NCI-H1092 treated with DMSO at 0.1 percent for 48 hours (cell line): Measurements from ENCODE around the gene ASIC1.

Experiments used
- DNase-seq: peaks from one replicate; lab custom pipeline; 2025; lab: John Stamatoyannopoulos, UW

The ASIC1 gene

DNA sequence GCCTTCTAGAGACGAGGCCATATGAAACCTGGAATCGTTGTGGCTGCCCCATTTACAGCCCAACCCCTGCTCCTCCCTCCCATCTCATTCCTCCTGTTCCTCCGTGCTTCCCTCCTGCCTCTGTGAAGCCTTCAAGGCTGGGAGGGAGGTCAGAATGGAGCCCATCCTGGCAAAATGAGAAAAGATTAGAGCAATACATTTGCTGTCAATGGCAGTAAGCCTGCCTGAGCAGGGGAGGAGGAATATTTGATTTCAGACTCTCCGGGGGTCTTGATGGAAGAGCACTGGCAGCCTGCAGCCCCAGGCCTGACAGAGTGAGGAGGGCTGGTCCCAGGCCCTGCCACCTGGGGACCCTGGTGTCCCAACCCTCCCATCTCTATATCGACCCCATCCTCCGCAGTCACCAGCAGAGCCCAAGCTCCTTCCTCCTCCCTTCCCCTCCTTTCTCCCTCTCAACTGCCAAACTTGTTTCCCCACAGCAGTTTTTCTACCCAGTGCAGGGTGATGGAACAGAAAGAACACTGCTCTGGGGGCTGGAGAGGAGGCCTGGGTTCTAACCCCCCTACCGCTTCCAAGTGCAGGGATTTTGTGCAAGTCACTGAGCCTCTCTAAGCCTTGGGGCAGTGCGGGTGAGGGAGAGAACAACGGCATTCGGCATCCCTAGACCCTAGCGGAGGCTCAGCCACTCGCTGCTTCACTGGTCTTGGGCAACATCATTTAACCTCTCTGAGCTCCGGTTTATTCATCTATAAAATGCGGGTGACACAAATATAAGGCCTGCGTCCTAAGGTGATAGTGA lies 16.1 kb upstream of the ASIC1 start:
- DNase-seq: no peak

DNA sequence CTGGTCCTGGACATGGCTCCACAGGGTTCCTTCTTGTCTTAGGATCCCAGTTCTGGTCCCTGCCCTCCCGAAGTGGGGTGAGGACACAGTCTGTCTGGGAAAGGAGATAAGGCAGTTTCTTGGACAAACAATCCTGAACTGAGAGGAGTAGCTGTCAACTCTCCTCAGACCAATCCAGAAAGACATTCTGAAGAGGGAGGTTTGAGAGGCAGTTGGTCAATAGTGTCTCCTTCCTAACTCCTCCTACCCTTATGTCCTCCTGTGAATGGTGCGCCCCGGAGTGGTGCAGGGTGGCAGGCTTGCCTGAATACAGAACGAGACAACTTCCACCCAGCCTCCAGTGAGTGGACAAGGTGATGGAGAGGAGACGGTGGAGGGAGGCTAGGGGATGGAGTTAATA lies 15.4 kb upstream of the ASIC1 start:
- no peak for DNase-seq

DNA sequence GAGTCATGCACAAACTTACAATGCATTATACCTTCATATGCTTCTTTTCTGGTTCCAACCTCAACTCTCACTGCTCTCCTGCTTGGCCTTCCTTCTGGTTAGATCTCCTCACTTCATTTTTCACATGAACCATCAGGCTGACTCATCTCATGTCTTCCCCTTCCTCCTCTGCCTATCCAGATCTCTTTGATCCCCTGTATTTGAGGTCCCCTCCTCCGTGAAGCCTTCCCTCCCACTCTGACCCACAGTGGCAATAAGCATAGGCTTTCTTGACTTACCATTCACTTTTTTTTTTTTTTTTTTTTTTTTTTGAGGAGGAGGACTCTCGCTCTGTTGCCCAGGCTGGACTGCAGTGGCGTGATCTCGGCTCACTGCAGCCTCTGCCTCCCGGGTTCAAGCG lies 14.7 kb upstream of the ASIC1 start:
- DNase-seq: no peak

DNA sequence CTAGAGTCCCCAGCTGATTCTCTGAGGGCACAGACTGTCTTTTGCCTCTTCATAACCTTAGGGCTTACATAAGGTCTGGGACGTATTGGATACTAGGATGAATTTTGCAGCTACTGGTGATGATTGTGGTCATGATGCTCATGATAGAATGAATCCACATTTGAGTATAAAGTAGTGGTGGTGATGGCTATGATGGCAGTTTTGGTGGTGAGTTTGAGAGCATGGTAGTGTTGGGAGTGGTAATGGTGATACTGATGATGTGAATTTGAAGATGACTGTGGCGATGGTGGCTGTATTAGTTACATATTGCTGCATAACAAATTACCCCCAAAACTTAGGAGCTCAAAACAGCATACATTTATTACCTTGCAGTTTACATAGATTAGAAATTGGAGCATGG lies 14.1 kb upstream of the ASIC1 start:
- DNase-seq: no peak

DNA sequence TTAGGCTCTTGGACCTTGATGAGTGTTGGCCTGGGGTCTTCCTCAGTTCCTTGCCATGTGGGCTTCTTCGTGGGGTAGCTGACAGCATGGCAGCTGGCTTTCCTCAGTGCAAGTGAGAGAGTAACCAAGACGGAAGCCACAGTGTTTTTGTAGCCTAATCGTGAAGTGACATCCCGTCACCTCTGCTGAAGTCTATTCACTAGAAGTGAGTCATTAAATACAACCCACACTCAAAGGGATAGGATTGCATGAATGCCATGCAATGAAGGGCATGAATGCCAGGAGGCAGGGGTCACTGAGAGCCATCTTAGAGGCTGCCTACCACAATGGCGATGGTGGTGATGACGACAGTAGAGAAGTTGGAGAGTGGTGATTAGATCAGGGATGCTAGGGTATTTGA lies 13.5 kb upstream of the ASIC1 start:
- DNase-seq: no peak

DNA sequence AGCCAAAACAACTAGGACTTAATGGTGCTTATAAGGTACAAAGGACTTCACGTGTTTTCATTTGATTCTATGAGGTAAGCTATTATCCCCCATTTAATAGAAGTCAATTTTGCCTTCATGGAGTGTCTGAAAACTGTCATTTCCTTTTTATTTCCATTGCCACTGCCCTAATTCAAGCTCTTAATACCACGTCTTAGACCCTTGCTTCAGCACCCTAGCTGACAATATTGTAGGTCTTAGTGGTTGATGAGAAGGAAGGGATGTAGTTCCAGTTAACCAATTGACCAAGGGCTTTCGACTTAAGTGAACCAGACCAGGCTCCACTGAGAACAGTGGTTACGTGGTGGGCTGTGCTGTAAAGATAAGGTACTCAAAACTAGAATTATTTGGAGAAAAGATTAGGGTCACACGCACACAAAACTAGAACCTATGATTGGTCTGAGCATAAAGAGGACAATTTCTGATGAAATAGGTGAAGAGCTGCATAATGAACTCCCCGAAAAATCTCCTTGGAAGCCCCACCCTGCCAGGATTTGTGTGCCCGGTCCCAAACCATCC lies 9.6 kb upstream of the ASIC1 start:
- no peak for DNase-seq

DNA sequence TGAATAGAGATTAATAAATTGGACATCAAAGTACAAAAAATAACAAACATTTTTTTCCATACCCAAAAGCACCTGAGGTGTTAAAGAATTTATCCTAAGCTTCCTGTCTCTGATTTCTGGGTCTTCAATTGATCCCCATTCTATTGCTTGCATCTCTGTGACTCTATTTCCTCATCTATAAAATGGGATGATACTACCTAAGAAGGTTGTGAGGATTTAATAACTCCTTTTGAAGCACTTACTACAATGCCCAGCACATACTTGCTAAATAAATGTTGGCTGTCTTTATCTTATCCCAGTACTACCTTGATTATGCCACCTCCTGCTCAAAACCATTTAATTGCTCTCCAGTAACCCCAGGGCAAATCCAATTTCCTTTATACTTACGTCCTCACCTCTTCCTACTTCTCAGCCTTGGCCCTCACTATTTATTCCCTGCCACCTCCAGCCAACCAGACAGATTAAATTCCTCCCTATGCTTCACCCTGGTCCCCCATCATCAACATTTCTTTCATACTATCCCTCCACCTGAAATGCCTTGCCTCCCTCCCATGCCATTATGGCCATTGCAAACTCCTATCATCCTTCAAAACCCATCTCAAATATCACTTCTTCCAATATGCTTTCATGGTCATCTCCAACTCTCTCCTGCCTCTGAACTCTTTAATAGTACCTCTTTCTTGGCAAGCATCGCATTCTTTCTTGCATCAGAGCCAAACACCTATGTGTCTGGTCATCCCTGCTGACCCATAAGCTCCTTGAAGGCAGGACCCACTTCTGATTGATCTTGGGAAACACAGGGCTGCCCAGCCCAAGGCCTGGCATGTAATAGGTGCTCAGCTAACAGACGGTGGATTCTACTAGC lies 7.9 kb upstream of the ASIC1 start:
- DNase-seq: no peak

DNA sequence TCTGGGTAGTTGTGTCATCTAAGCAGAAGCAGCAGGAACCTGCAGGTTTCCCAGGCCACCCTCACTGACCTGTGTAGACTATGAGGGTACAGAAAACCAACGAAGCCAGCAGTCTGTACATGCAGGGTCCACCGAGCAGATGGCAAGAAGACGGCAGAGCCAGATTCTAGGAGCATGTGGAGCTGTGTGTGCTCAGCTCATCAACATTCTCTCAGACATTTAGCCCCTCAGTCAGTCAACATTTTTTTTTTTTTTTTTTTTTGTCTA lies 7.3 kb upstream of the ASIC1 start:
- DNase-seq: no peak

DNA sequence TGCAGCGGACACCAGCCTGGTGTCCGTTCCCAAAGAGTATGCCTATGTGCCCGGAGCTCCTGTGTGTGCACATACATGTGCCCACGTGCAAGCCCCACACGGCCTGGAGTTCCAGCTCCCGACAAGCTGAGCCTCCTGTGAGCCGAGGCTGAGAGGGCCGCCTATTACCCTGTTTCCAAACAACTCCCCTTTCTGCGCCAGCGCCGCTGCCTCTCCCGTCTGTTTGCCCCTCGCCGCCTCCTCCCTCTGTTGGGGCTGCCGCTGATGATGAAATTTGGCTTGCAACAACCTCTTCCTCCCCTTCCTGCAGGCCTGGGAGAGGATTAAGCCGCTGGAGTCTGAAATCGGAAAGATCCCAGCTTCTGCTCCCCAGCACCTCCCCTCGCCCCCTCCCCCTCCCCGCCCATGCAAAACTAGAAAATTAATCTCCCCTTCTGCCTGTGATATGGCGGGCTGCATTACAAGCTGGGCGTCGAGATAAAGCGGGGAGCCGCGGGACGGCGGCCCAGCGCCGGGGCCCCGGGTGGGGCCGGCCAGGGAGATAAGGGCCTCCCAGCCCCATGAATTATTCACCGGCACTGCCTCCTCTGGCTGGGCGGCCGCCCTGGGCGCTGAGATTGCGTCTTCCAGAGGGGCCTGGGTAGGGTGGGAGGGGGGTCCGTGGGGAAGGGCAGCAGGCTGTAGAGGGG lies 6.8 kb upstream of the ASIC1 start:
- DNase-seq: no peak

DNA sequence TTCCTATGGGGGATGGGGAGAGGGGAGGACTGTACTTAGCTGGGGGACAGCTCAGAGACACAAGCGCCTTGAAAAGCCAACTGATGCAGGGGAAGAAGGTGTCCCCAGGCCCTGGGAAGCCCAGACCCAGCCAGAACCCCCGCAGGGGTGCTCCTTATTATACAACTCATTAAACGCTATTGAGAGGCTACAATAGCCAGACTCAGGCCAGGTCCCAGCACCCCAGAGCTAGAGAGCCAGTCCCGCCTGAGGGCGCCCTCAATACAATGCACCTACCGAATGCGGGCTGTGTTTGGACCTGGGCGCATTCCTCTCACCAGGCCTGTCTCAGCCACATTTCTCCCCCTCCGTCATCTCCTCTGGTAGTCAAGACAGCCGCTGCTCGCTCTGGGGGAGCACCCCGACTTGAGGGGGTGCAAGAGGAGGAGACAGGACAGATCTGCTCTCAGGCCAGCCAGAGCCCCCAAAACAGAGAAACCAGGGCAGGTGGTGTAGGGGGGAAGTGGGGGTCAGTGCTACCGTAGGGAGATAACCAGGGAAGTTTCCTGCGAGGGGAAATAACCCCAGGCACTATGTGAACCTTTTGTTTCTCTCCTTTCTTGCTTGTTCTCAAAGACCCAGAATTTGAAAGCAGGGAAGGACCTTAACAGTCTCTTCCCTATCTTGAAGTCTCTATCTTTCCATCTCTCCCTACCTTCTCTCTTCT lies 6.1 kb upstream of the ASIC1 start:
- DNase-seq: no peak

DNA sequence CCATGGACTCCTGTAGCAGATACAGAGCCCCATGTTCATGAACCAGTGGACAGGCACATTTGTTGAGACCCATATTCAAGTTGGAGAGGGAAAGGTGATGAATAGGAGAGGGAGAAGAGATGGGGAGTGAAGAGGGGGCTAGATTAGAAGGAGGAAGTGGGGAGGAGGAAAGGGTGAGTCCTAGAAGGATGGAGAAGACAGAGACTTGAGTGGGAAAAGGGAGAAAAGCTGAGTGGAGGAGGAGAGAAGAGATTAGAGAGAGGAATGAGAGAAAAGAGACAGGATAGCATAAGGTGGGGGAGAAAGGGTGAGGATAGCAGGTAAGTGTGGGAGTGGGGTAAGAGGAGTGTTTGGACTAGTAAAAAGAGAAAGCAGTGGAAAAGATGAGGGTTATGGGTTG lies 4.9 kb upstream of the ASIC1 start:
- no peak for DNase-seq

DNA sequence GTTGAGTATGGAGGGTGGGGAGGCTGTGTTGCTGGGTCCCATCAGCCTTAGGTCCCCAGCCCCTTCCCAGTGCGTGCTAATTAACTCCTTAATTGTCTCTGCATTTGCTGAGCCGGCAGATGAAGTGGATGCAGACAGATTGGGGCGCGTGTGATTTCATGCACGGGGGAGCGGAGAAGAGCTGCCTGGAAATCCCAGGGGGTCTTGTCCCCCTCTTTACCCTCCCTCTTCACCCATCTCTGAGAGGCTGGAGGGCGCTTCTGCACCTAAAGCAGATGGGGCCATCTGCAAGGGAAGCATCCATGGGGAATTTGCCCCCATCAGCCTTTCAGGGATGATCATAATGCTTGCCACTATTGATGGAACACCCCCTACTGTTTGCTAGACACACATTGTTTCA lies 4.4 kb upstream of the ASIC1 start:
- peak; percentile 19 for DNase-seq

DNA sequence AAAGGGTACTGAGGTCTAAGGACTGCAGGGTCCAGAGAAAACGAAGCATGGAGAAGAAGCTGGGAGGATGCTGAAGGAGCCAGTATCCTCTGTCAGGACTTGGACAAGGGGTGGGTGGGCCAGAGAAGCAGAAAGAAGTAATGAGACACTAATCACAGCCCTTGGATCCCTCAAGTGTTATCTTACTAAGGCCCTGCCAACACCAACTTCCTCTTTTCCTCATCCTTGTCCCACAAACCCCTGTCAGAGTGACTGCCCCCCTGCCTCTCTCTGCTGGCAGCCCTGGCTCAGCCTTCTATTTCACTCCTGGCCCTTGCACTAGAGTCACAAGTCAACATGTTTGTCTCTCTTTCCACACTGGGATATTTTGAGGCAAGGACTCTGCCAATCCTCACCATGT lies 3.8 kb upstream of the ASIC1 start:
- DNase-seq: no peak

DNA sequence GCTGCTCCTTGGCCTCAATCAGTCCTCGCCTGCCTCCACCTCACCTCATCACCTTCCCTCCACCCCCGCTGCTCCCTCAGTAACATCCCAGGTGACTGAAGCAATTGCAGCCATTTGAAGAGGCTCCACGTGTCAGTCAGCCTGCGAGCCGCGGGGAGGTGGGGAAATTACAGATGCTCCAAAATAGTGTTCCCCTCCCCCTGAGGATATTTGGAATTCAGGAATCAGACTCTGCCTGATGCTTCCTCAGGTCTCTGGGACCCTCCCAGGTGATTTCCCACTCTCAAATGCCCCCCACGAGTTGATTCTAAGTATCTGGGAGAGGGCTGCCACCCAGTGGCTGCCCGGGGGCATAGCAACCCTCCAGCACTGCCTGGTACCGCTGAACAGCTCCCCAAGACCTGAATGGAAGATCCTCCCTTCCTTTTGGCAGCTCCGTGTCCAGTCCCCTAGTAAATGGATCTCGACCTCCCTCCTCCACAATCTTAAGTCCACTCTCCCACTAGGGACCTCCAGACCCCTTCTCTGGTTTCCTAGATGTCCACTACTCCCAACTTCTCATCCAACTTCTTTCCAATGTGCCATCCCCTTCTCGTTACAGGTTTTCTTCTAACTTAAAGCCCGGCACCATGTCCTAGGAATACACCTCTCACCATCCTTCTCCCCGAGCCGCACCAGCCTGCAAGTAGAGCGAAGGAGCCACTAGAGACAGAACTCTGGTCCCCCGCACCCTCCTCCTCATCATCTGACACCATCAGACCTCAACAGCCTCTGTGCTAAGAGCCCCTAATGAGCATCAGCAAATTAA lies 1.4 kb upstream of the ASIC1 start:
- DNase-seq: peak; percentile 41

DNA sequence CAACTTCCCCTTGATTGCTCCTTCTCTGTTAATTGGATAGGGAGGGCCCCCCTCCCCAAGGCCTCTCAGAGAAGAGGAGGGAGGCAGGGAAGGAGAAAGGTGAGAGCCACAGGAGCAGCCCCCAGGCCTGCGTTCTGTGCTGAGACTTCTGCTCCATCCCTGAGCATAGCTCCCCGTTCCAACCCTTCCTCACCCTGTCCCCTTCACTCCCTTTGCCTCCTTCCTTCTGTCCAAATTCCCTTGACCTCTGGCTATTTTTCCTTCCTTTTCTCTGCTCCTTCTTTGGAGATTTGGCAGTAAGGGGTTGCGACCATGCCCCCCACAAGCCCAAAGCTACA lies 788 bp upstream of the ASIC1 start:
- DNase-seq: no peak

DNA sequence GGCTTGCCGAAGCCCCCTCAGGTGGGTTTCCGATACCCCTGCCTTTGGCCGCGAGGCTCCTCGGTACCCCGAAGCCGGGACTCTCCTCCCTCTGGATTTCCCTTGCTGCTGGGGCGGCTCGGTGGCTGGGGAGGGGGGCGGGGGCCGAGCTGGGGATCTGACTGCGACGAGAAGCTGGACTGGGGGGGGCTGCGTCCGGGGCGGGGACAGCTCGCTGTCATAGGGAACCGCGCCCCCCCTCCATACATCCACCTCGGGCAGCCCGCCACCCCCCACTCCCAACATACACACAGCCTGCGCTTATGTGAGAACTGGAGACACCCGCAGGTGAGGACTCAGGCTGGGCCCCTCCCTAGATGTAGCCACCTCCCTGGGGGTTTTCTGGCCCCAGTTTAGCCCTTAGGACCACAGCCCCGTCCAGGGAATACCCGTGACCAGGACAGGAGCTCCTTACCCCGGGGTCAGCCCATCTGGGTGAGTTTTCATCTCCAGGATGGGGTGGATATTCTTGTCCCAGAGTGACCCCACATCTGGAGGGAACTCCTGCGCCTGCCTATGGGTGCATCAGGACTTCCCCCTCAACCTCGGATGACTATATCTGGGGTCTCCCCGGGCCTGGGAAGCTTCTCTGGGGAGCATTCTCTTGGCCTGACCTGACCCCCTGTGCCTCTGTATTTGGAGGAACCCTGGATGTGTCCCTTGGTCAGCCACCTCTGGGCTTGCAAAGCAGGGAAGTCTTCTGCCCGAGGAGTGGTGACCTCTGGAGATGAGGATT lies 687 bp downstream of the ASIC1 start:
- DNase-seq: no peak

DNA sequence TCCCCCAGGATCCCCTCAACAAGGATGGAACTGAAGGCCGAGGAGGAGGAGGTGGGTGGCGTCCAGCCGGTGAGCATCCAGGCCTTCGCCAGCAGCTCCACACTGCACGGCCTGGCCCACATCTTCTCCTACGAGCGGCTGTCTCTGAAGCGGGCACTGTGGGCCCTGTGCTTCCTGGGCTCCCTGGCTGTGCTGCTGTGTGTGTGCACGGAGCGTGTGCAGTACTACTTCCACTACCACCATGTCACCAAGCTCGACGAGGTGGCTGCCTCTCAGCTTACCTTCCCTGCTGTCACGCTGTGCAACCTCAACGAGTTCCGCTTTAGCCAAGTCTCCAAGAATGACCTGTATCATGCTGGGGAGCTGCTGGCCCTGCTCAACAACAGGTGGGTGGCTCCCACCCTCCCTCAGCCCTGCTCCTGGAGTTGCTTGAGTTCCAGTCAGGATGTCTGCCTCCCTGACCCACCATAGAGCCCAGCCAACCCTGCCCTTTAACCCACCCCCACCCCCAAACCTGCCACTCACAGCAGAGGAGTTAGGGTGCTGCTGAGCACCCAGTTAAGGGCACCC lies 1.4 kb downstream of the ASIC1 start:
- no peak for DNase-seq

DNA sequence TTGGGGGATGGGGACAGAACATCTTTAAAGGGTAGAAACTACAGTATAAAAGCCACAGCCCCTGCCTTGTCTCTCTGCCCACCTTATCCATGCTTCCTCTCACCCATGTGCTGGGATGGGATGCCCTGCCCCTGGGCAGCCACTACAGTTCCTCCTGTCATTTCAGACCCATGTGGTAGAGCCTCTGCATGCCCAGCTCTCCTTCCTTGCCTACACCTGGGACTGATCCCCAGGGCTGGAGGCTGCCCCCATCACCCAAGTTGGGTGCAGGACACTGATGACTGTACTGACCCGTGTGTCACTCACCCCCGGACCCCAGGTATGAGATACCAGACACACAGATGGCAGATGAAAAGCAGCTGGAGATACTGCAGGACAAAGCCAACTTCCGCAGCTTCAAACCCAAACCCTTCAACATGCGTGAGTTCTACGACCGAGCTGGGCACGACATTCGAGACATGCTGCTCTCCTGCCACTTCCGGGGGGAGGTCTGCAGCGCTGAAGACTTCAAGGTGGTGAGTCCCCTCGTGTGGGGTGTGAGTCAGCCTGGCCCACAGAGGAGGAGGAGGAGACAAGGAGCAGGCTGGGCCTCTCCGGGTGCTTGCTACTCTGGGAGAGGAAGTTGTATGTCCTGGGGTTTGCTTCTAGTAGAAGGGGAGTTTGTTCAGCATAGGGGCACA lies 2.2 kb downstream of the ASIC1 start:
- DNase-seq: no peak

DNA sequence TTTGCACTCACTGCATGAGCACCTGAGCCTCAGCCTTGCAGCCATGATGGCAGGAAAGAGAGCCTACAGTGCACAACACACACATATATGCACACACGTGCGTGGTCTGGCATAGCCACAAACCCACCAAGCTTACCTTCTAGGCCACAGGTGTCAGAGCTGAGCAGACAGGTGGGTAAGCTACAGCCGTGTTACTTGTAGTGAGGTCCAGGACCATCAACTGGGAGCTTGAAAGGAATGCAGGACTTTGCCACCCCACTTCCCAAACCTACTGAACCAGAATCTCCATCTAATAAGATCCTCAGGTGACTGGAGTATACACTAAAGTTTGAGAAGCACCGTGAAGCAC lies 2.7 kb downstream of the ASIC1 start:
- no peak for DNase-seq

DNA sequence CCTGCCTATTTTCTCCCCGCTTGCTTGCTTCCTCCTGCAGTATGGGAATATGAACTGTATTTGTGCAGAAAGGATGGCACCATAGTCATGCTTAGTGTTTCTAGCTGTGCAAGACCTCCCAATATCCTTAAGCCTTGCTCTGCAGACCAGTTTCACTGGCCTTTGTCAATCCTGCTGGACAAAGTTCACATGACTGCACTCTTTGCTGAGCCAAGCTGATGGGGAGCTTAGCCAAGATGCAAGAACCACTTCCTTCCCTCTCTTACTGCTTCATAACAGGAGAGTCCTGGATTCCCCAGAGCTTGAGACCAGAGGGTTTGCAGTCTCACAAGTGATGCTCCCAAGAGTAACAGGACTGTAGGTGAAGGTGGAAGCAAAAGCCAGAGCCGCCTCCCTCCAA lies 3.8 kb downstream of the ASIC1 start:
- no peak for DNase-seq
